ENCODE data around the gene DEPDC5. TPM values are rescaled to one million over a fixed set of nuclear protein-coding genes. Genes with fewer than 3 reads are reported as not detected.

Gene DEPDC5
- total and polyA plus RNA-seq, 9 donors = 8.0 to 10.7 (median 8.5) TPM

- H3K27me3 ChIP-seq (ENCODE audit: control insufficient read depth, insufficient read depth, low read length) = no peaks in the 10 kb centered on the region
- no CpG with 5 or more reads among the region's 2 CpGs for WGBS (ENCODE audit: insufficient coverage)
- no peak for DNase-seq
- H3K36me3 ChIP-seq (ENCODE audit: control insufficient read depth, insufficient read depth, low read length) = peaks cover 42% of the 10 kb centered on the region
- peaks cover 13% of the 10 kb centered on the region for H3K4me1 ChIP-seq (ENCODE audit: control insufficient read depth, insufficient read depth, low read length)
- no peak overlapping the region for H3K4me3 ChIP-seq (ENCODE audit: low read length)
- peak overlapping the region; percentile 20 for H3K27ac ChIP-seq (ENCODE audit: low read length)
- H3K9me3 ChIP-seq (replicated peaks; ENCODE audit: control insufficient read depth, low read depth, low read length) = no peaks in the 10 kb centered on the region
Measured at GRCh38 chr22:31952094-31952401, 198.2 kb downstream of the DEPDC5 start.

- peak; percentile 31 for DNase-seq
- H3K36me3 ChIP-seq (ENCODE audit: control insufficient read depth, insufficient read depth, low read length) = peaks cover 46% of the 10 kb centered on the region
Measured at GRCh38 chr22:31952472-31952871, 198.7 kb downstream of the DEPDC5 start.

GRCh38 chr22:31953261-31953660 is 199.4 kb downstream of the DEPDC5 start:
- H3K4me3 ChIP-seq (ENCODE audit: low read length) = no peak overlapping the region
- no peak for DNase-seq
- peaks cover 13% of the 10 kb centered on the region for H3K4me1 ChIP-seq (ENCODE audit: control insufficient read depth, insufficient read depth, low read length)
- no peaks in the 10 kb centered on the region for H3K9me3 ChIP-seq (replicated peaks; ENCODE audit: control insufficient read depth, low read depth, low read length)
- no CpG with 5 or more reads among the region's 3 CpGs for WGBS (ENCODE audit: insufficient coverage)
- H3K36me3 ChIP-seq (ENCODE audit: control insufficient read depth, insufficient read depth, low read length) = peaks cover 50% of the 10 kb centered on the region
- no peak overlapping the region for H3K27ac ChIP-seq (ENCODE audit: low read length)
- H3K27me3 ChIP-seq (ENCODE audit: control insufficient read depth, insufficient read depth, low read length) = no peaks in the 10 kb centered on the region

More at GRCh38 chr22:31952472-31952871, 198.7 kb downstream of the DEPDC5 start:
- Histone ChIP-seq H3K9me3 (replicated peaks; ENCODE audit: control insufficient read depth, low read depth, low read length) (no peaks in the 10 kb centered on the region), H3K4me1 (ENCODE audit: control insufficient read depth, insufficient read depth, low read length) (peaks cover 13% of the 10 kb centered on the region), H3K27me3 (ENCODE audit: control insufficient read depth, insufficient read depth, low read length) (no peaks in the 10 kb centered on the region), H3K4me3 (ENCODE audit: low read length) (no peak overlapping the region), H3K27ac (ENCODE audit: low read length) (no peak overlapping the region)
- WGBS (ENCODE audit: insufficient coverage) = 60% methylated on average over 1 of the region's 2 CpGs

GRCh38 chr22:31954535-31955523 is 201.0 kb downstream of the DEPDC5 start:
- DNase-seq = peak; percentile 50
- WGBS (ENCODE audit: insufficient coverage) = 95% methylated on average over 5 of the region's 11 CpGs
- peaks cover 48% of the 10 kb centered on the region for H3K36me3 ChIP-seq (ENCODE audit: control insufficient read depth, insufficient read depth, low read length)
- no peak overlapping the region for H3K4me3 ChIP-seq (ENCODE audit: low read length)
- no peaks in the 10 kb centered on the region for H3K9me3 ChIP-seq (replicated peaks; ENCODE audit: control insufficient read depth, low read depth, low read length)
- no peaks in the 10 kb centered on the region for H3K27me3 ChIP-seq (ENCODE audit: control insufficient read depth, insufficient read depth, low read length)
- peaks cover 13% of the 10 kb centered on the region for H3K4me1 ChIP-seq (ENCODE audit: control insufficient read depth, insufficient read depth, low read length)
- H3K27ac ChIP-seq (ENCODE audit: low read length) = peak overlapping the region; percentile 70

- 94% methylated on average over 12 of the region's 12 CpGs for WGBS (ENCODE audit: insufficient coverage)
- Histone ChIP-seq H3K27me3 (ENCODE audit: control insufficient read depth, insufficient read depth, low read length) (no peaks in the 10 kb centered on the region), H3K9me3 (replicated peaks; ENCODE audit: control insufficient read depth, low read depth, low read length) (no peaks in the 10 kb centered on the region)
Measured at GRCh38 chr22:31956360-31956759, 202.5 kb downstream of the DEPDC5 start.

More at GRCh38 chr22:31956360-31956759, 202.5 kb downstream of the DEPDC5 start:
- no peak for DNase-seq
- Histone ChIP-seq H3K36me3 (ENCODE audit: control insufficient read depth, insufficient read depth, low read length) (peaks cover 36% of the 10 kb centered on the region), H3K4me1 (ENCODE audit: control insufficient read depth, insufficient read depth, low read length) (peaks cover 6% of the 10 kb centered on the region), H3K27ac (ENCODE audit: low read length) (no peak overlapping the region), H3K4me3 (ENCODE audit: low read length) (no peak overlapping the region)

Other genes with a start within 250 kb of the DEPDC5 start
- gene PISD, start 91.8 kb upstream of the DEPDC5 start, total RNA-seq = 19.5 TPM
- 10 to 100 TPM; 16.1 to 22.6 (median 19.0) TPM for gene PISD, start 91.8 kb upstream of the DEPDC5 start, polyA plus RNA-seq (ENCODE audit: insufficient read depth in 1 of 8, insufficient read length in 8 of 8, low replicate concordance in 1 of 8)
- 12.4 TPM for gene PRR14L, start 3.9 kb upstream of the DEPDC5 start, total RNA-seq
- 10 to 100 TPM; 14.1 to 19.7 (median 15.6) TPM for gene PRR14L, start 3.9 kb upstream of the DEPDC5 start, polyA plus RNA-seq (ENCODE audit: insufficient read depth in 1 of 8, insufficient read length in 8 of 8, low replicate concordance in 1 of 8)
- 69.5 TPM for gene YWHAH, start 190.5 kb downstream of the DEPDC5 start, total RNA-seq
- gene YWHAH, start 190.5 kb downstream of the DEPDC5 start, polyA plus RNA-seq (ENCODE audit: insufficient read depth in 1 of 8, insufficient read length in 8 of 8, low replicate concordance in 1 of 8) = 100 to 1,000 TPM in 4 of 8 donors, 10 to 100 TPM in 4; 86.2 to 120 (median 97.2) TPM